PC-3 (cell line): ENCODE data around the gene ST6GALNAC3.

ENCODE experiments used
- EZH2 ChIP-seq: fragments of 300-600 bp; sonication (generic); IDR thresholded peaks from one replicate; pipeline ENCODE4 v1.6.1; 2017; ENCODE audit warnings: antibody characterized with exemption, mild to moderate bottlenecking, low read length; ENCODE audit not compliant: unreplicated experiment
- EZH2phosphoT487 ChIP-seq: fragments of 300-600 bp; sonication (generic); IDR thresholded peaks from 2 replicates; pipeline ENCODE4 v1.6.1; 2018; ENCODE audit warnings: mild to moderate bottlenecking, antibody characterized with exemption, low read length, borderline replicate concordance
- TF ChIP-seq, protein P1 (sequence below): fragments of 300-600 bp; sonication (generic); conservative IDR thresholded peaks from 2 replicates; pipeline ENCODE4 v1.5.1; 2017; ENCODE audit warnings: antibody characterized with exemption, low read depth, mild to moderate bottlenecking, low read length

DNA sequence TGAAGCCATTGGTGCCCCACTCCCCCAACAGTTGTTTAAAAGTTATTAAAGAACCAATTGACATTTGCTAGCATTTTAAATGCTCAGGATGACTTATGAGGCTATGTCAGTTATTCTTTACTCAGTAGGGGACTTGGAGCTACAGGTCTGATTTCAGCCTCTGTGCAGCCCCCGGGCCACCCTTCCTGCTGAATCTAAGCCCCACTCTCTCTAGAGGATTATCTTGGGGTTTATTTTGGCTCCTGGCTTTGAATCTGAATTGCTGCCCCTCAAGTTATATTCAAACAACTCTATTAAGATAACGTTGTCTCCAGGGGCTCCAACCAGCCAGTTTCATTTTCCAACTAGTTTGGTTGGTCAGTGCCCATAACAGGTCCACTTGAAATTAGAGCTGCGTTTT is 135.1 kb downstream of the ST6GALNAC3 start:
- TF ChIP-seq, protein P1, sequence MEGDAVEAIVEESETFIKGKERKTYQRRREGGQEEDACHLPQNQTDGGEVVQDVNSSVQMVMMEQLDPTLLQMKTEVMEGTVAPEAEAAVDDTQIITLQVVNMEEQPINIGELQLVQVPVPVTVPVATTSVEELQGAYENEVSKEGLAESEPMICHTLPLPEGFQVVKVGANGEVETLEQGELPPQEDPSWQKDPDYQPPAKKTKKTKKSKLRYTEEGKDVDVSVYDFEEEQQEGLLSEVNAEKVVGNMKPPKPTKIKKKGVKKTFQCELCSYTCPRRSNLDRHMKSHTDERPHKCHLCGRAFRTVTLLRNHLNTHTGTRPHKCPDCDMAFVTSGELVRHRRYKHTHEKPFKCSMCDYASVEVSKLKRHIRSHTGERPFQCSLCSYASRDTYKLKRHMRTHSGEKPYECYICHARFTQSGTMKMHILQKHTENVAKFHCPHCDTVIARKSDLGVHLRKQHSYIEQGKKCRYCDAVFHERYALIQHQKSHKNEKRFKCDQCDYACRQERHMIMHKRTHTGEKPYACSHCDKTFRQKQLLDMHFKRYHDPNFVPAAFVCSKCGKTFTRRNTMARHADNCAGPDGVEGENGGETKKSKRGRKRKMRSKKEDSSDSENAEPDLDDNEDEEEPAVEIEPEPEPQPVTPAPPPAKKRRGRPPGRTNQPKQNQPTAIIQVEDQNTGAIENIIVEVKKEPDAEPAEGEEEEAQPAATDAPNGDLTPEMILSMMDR, result no peak
- TF ChIP-seq EZH2phosphoT487, result no peak
- TF ChIP-seq EZH2, result no peak
